WTC11 (cell line): ENCODE data around the gene SLC26A5.

Source experiments
- ELF4 ChIP-seq: sonication (generic); formaldehyde crosslinking; IDR thresholded peaks from 2 replicates; pipeline ENCODE4 v1.8.1; 2022; ENCODE audit warnings: low read depth, mild to moderate bottlenecking, moderate library complexity, missing genetic modification reagents
- ETV6 ChIP-seq: sonication (generic); formaldehyde crosslinking; IDR thresholded peaks from 2 replicates; pipeline ENCODE4 v1.8.1; 2022; ENCODE audit warnings: mild to moderate bottlenecking, missing genetic modification reagents
- IRF2 ChIP-seq: sonication (generic); formaldehyde crosslinking; IDR thresholded peaks from 2 replicates; pipeline ENCODE4 v1.8.0; 2022; ENCODE audit warnings: low read depth, missing genetic modification reagents, borderline replicate concordance
- RELA ChIP-seq: sonication (generic); formaldehyde crosslinking; IDR thresholded peaks from 2 replicates; pipeline ENCODE4 v1.8.1; 2022; ENCODE audit warnings: missing genetic modification reagents, mild to moderate bottlenecking, borderline replicate concordance
- TCF7 ChIP-seq: sonication (generic); formaldehyde crosslinking; IDR thresholded peaks from 2 replicates; pipeline ENCODE4 v1.8.0; 2022; ENCODE audit warnings: mild to moderate bottlenecking, low read depth, missing genetic modification reagents, moderate library complexity
- TEAD4 ChIP-seq: sonication (generic); formaldehyde crosslinking; IDR thresholded peaks from 2 replicates; pipeline ENCODE4 v1.8.0; 2022; ENCODE audit warnings: mild to moderate bottlenecking, missing genetic modification reagents
- TF ChIP-seq, protein P1 (sequence below): fragments of 200-600 bp; IDR thresholded peaks from 2 replicates; pipeline ENCODE4 v1.8.0; 2022; ENCODE audit warnings: antibody characterized with exemption
- TF ChIP-seq, protein P2 (sequence below): fragments of 250-450 bp; sonication (Bioruptor Pico); IDR thresholded peaks from 2 replicates; pipeline ENCODE4 v1.9.0; 2021; ENCODE audit warnings: moderate library complexity, mild to moderate bottlenecking, inconsistent platforms, borderline replicate concordance
- TF ChIP-seq, protein P3 (sequence below): sonication (generic); formaldehyde crosslinking; IDR thresholded peaks from 2 replicates; pipeline ENCODE4 v1.8.1; 2022; ENCODE audit warnings: low read depth, missing genetic modification reagents, borderline replicate concordance
- TF ChIP-seq, protein P4 (sequence below): sonication (generic); formaldehyde crosslinking; conservative IDR thresholded peaks from 2 replicates; pipeline ENCODE4 v1.8.1; 2023; ENCODE audit warnings: mild to moderate bottlenecking, low read depth, missing genetic modification reagents, moderate library complexity
- TF ChIP-seq, protein P5 (sequence below): sonication (generic); formaldehyde crosslinking; IDR thresholded peaks from 2 replicates; pipeline ENCODE4 v1.8.0; 2022; ENCODE audit warnings: mild to moderate bottlenecking, missing genetic modification reagents

DNA sequence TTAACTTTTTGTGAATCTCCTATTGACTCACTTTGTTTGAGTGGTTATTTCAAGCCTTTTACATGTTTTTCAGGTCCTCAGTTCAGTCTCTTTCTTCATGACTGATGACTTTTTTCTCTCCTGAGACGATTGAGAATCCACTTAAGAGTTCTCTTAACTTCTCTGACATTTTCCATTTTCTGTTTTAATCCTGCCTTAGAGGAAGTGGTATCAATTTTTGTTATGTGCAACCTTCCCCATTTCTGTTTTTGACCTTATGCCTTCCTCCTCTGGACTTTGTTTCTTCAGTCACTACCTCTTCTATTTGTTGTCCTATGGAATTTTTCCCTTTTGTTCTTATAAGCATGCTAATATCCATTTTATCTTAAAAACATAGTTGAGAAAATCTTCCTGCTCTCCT, 96.2 kb downstream of the SLC26A5 start:
- no peak for TF ChIP-seq ELF4
- TF ChIP-seq, protein P1, sequence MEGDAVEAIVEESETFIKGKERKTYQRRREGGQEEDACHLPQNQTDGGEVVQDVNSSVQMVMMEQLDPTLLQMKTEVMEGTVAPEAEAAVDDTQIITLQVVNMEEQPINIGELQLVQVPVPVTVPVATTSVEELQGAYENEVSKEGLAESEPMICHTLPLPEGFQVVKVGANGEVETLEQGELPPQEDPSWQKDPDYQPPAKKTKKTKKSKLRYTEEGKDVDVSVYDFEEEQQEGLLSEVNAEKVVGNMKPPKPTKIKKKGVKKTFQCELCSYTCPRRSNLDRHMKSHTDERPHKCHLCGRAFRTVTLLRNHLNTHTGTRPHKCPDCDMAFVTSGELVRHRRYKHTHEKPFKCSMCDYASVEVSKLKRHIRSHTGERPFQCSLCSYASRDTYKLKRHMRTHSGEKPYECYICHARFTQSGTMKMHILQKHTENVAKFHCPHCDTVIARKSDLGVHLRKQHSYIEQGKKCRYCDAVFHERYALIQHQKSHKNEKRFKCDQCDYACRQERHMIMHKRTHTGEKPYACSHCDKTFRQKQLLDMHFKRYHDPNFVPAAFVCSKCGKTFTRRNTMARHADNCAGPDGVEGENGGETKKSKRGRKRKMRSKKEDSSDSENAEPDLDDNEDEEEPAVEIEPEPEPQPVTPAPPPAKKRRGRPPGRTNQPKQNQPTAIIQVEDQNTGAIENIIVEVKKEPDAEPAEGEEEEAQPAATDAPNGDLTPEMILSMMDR, result no peak
- TF ChIP-seq, protein P2, sequence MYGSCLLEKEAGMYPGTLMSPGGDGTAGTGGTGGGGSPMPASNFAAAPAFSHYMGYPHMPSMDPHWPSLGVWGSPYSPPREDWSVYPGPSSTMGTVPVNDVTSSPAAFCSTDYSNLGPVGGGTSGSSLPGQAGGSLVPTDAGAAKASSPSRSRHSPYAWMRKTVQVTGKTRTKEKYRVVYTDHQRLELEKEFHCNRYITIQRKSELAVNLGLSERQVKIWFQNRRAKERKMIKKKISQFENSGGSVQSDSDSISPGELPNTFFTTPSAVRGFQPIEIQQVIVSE (CRISPR knock-in tag), result no peak
- no peak for TF ChIP-seq IRF2 (CRISPR knock-in tag)
- TF ChIP-seq, protein P3, sequence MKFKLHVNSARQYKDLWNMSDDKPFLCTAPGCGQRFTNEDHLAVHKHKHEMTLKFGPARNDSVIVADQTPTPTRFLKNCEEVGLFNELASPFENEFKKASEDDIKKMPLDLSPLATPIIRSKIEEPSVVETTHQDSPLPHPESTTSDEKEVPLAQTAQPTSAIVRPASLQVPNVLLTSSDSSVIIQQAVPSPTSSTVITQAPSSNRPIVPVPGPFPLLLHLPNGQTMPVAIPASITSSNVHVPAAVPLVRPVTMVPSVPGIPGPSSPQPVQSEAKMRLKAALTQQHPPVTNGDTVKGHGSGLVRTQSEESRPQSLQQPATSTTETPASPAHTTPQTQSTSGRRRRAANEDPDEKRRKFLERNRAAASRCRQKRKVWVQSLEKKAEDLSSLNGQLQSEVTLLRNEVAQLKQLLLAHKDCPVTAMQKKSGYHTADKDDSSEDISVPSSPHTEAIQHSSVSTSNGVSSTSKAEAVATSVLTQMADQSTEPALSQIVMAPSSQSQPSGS (CRISPR knock-in tag), result no peak
- TF ChIP-seq TCF7 (CRISPR knock-in tag), result no peak
- TF ChIP-seq, protein P4, sequence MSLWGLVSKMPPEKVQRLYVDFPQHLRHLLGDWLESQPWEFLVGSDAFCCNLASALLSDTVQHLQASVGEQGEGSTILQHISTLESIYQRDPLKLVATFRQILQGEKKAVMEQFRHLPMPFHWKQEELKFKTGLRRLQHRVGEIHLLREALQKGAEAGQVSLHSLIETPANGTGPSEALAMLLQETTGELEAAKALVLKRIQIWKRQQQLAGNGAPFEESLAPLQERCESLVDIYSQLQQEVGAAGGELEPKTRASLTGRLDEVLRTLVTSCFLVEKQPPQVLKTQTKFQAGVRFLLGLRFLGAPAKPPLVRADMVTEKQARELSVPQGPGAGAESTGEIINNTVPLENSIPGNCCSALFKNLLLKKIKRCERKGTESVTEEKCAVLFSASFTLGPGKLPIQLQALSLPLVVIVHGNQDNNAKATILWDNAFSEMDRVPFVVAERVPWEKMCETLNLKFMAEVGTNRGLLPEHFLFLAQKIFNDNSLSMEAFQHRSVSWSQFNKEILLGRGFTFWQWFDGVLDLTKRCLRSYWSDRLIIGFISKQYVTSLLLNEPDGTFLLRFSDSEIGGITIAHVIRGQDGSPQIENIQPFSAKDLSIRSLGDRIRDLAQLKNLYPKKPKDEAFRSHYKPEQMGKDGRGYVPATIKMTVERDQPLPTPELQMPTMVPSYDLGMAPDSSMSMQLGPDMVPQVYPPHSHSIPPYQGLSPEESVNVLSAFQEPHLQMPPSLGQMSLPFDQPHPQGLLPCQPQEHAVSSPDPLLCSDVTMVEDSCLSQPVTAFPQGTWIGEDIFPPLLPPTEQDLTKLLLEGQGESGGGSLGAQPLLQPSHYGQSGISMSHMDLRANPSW, result no peak
- no peak for TF ChIP-seq TEAD4 (CRISPR knock-in tag)
- no peak for TF ChIP-seq ETV6 (CRISPR knock-in tag)
- TF ChIP-seq, protein P5, sequence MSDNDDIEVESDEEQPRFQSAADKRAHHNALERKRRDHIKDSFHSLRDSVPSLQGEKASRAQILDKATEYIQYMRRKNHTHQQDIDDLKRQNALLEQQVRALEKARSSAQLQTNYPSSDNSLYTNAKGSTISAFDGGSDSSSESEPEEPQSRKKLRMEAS (CRISPR knock-in tag), result no peak
- no peak for TF ChIP-seq RELA (CRISPR knock-in tag)
